COLO829 (cell line): ENCODE results near the gene EID2.

Experiments
- DNase-seq: peaks from one replicate; pipeline ENCODE4 v3.0.0; 2012; ENCODE audit warnings: low spot score

The EID2 gene

GRCh38 chr19:39533791-39534190, 6.2 kb downstream of the EID2 start:
- DNase-seq: no peak

GRCh38 chr19:39533003-39533512, 6.9 kb downstream of the EID2 start:
- DNase-seq: no peak

- DNase-seq: peak; percentile 99
Measured at GRCh38 chr19:39532233-39533002, 7.5 kb downstream of the EID2 start, which contains the start of gene EID2B. TSS of gene EID2B (minus strand) at chr19:39532852. CDS start at chr19:39532802, 50 bp downstream.

- DNase-seq: no peak
Measured at GRCh38 chr19:39531834-39532232, 8.1 kb downstream of the EID2 start.

- DNase-seq: no peak
Measured at GRCh38 chr19:39525205-39525604, 14.8 kb downstream of the EID2 start.

GRCh38 chr19:39524495-39524894, 15.5 kb downstream of the EID2 start:
- DNase-seq: no peak

GRCh38 chr19:39520541-39521484, 19.1 kb downstream of the EID2 start:
- no peak for DNase-seq

GRCh38 chr19:39518975-39519374, 21.0 kb downstream of the EID2 start:
- DNase-seq: no peak

- DNase-seq: no peak
Measured at GRCh38 chr19:39518458-39518857, 21.5 kb downstream of the EID2 start.

GRCh38 chr19:39517432-39517831, 22.5 kb downstream of the EID2 start:
- DNase-seq: no peak

GRCh38 chr19:39516270-39516669, 23.7 kb downstream of the EID2 start:
- no peak for DNase-seq

- no peak for DNase-seq
Measured at GRCh38 chr19:39515551-39516191, 24.3 kb downstream of the EID2 start.

GRCh38 chr19:39514840-39515550, 25.0 kb downstream of the EID2 start, which contains the start of gene SELENOV:
TSS of gene SELENOV (plus strand) at chr19:39515139. CDS start at chr19:39515213, 74 bp downstream.
- DNase-seq: no peak

GRCh38 chr19:39512988-39513387, 27.0 kb downstream of the EID2 start:
- no peak for DNase-seq

- no peak for DNase-seq
Measured at GRCh38 chr19:39509233-39509632, 30.7 kb downstream of the EID2 start.

- no peak for DNase-seq
Measured at GRCh38 chr19:39508629-39509028, 31.3 kb downstream of the EID2 start.

- DNase-seq: no peak
Measured at GRCh38 chr19:39507715-39508364, 32.1 kb downstream of the EID2 start.

- DNase-seq: peak; percentile 88
Measured at GRCh38 chr19:39506944-39507714, 32.8 kb downstream of the EID2 start.

- DNase-seq: no peak
Measured at GRCh38 chr19:39506598-39506943, 33.4 kb downstream of the EID2 start.
